HL-60 (cell line): ENCODE data around the gene TMEM182.

Experiments used
- DNase-seq, 2 experiments: peaks; one replicate each; pipeline ENCODE4 v3.0.0-alpha.2; 2010 to 2020; ENCODE audit warnings: low read depth in 1 of 2, low spot score in 1 of 2
- H3K27ac ChIP-seq: fragments of 250-450 bp; sonication (Bioruptor Pico); replicated peaks from 2 replicates; pipeline ENCODE4 v1.5.1; 2020; ENCODE audit warnings: mild to moderate bottlenecking, moderate library complexity
- H3K27me3 ChIP-seq: fragments of 250-450 bp; sonication (Bioruptor Pico); 2 replicates; pipeline ENCODE4 v1.5.1; 2021; ENCODE audit warnings: mild to moderate bottlenecking, moderate library complexity; ENCODE audit not compliant: insufficient read depth, poor library complexity, severe bottlenecking
- H3K4me3 ChIP-seq: replicated peaks from 2 replicates; pipeline ENCODE4 v1.5.1; 2011; ENCODE audit warnings: mild to moderate bottlenecking, control low read depth, low read length; ENCODE audit not compliant: insufficient read depth
- CTCF ChIP-seq: IDR thresholded peaks from one replicate; pipeline ENCODE4 v1.5.1; 2011; ENCODE audit warnings: low read length, control low read depth, inconsistent platforms; ENCODE audit not compliant: insufficient read depth
- GABPA ChIP-seq: IDR thresholded peaks from 2 replicates; pipeline ENCODE4 v1.6.1; 2012; ENCODE audit warnings: low read depth
- POLR2AphosphoS5 ChIP-seq: IDR thresholded peaks from 2 replicates; pipeline ENCODE4 v1.6.1; 2012; ENCODE audit warnings: low read depth
- REST ChIP-seq: IDR thresholded peaks from 2 replicates; pipeline ENCODE4 v1.6.1; 2012; ENCODE audit warnings: low read depth; ENCODE audit not compliant: insufficient replicate concordance
- SPI1 ChIP-seq: IDR thresholded peaks from 2 replicates; pipeline ENCODE4 v1.6.1; 2012; ENCODE audit warnings: low read depth, mild to moderate bottlenecking, borderline replicate concordance

Gene TMEM182

GRCh38 chr2:102784940-102785339 lies 23.1 kb downstream of the TMEM182 start:
- H3K27ac ChIP-seq = no peak overlapping the region
- no peak for DNase-seq
- no peak for TF ChIP-seq REST

GRCh38 chr2:102788216-102788884 lies 26.5 kb downstream of the TMEM182 start:
- Histone ChIP-seq H3K4me3 (no peak overlapping the region), H3K27ac (peak overlapping the region; percentile 53), H3K27me3 (no peaks in the 10 kb centered on the region)
- peak in 1 of 2 experiments; percentile 24 for DNase-seq
- TF ChIP-seq POLR2AphosphoS5 = no peak
- TF ChIP-seq SPI1 = no peak
- no peak for TF ChIP-seq REST
- no peak for TF ChIP-seq CTCF
- TF ChIP-seq GABPA = no peak

More at GRCh38 chr2:102784940-102785339, 23.1 kb downstream of the TMEM182 start:
- H3K27me3 ChIP-seq = no peaks in the 10 kb centered on the region
- no peak overlapping the region for H3K4me3 ChIP-seq

GRCh38 chr2:102788885-102789260 lies 27.0 kb downstream of the TMEM182 start:
- TF ChIP-seq POLR2AphosphoS5 (no peak), SPI1 (no peak), CTCF (no peak), REST (no peak)
- peak in 1 of 2 experiments; percentile 62 for DNase-seq
- no peak overlapping the region for H3K4me3 ChIP-seq
- H3K27me3 ChIP-seq = no peaks in the 10 kb centered on the region
- H3K27ac ChIP-seq = peak overlapping the region; percentile 53
